ENCODE results near the gene NGF. TPM values are rescaled to one million over a fixed set of nuclear protein-coding genes. Genes with fewer than 3 reads are reported as not detected.

NGF gene
- total RNA-seq, 1 donor from 2014 or later: 2.7 TPM

- H3K9me3 ChIP-seq: no peaks in the 10 kb centered on the region
- no peaks in the 10 kb centered on the region for H3K4me1 ChIP-seq
- no peaks in the 10 kb centered on the region for H3K36me3 ChIP-seq
- H3K27ac ChIP-seq: no peak overlapping the region
- no peak for DNase-seq (ENCODE audit: extremely low spot score in 2 of 2)
- TF ChIP-seq POLR2AphosphoS5 (IDR thresholded peaks at IDR 0.05; ENCODE audit: insufficient read depth in 1 of 2, low read depth in 1 of 2) (no peak), POLR2A (IDR thresholded peaks at IDR 0.05) (no peak), CTCF (IDR thresholded peaks at IDR 0.05) (no peak)
- no peak overlapping the region for H3K4me3 ChIP-seq
- H3K27me3 ChIP-seq: no peaks in the 10 kb centered on the region
- intact Hi-C loops (cut with DNase I): no loop called here
Observed at GRCh38 chr1:115251856-115252255, 86.2 kb downstream of the NGF start.

- no peak for DNase-seq (ENCODE audit: extremely low spot score in 2 of 2)
- H3K27me3 ChIP-seq: no peaks in the 10 kb centered on the region
- H3K27ac ChIP-seq: no peak overlapping the region
- no peaks in the 10 kb centered on the region for H3K36me3 ChIP-seq
- no peaks in the 10 kb centered on the region for H3K4me1 ChIP-seq
- H3K9me3 ChIP-seq: no peaks in the 10 kb centered on the region
- H3K4me3 ChIP-seq: no peak overlapping the region
- TF ChIP-seq CTCF (IDR thresholded peaks at IDR 0.05): no peak
- no peak for TF ChIP-seq POLR2A (IDR thresholded peaks at IDR 0.05)
- no peak for TF ChIP-seq POLR2AphosphoS5 (IDR thresholded peaks at IDR 0.05; ENCODE audit: insufficient read depth in 1 of 2, low read depth in 1 of 2)
- intact Hi-C loops (cut with DNase I): no loop called here
Observed at GRCh38 chr1:115251340-115251748, 86.7 kb downstream of the NGF start.

- Histone ChIP-seq H3K27me3 (no peaks in the 10 kb centered on the region), H3K36me3 (no peaks in the 10 kb centered on the region), H3K4me1 (no peaks in the 10 kb centered on the region), H3K4me3 (no peak overlapping the region), H3K27ac (no peak overlapping the region), H3K9me3 (no peaks in the 10 kb centered on the region)
- intact Hi-C loops (cut with DNase I): no loop called here
- no peak for DNase-seq (ENCODE audit: extremely low spot score in 2 of 2)
- TF ChIP-seq POLR2A (IDR thresholded peaks at IDR 0.05) (no peak), POLR2AphosphoS5 (IDR thresholded peaks at IDR 0.05; ENCODE audit: insufficient read depth in 1 of 2, low read depth in 1 of 2) (no peak), CTCF (IDR thresholded peaks at IDR 0.05) (no peak)
Observed at GRCh38 chr1:115246526-115246925, 91.5 kb downstream of the NGF start.

- no peak for TF ChIP-seq POLR2AphosphoS5 (IDR thresholded peaks at IDR 0.05; ENCODE audit: insufficient read depth in 1 of 2, low read depth in 1 of 2)
- TF ChIP-seq POLR2A (IDR thresholded peaks at IDR 0.05): no peak
- no peak for TF ChIP-seq CTCF (IDR thresholded peaks at IDR 0.05)
- no peak overlapping the region for H3K4me3 ChIP-seq
- intact Hi-C loops (cut with DNase I): no loop called here
- no peaks in the 10 kb centered on the region for H3K36me3 ChIP-seq
- H3K27ac ChIP-seq: no peak overlapping the region
- no peaks in the 10 kb centered on the region for H3K9me3 ChIP-seq
- no peaks in the 10 kb centered on the region for H3K27me3 ChIP-seq
- DNase-seq (ENCODE audit: extremely low spot score in 2 of 2): no peak
- no peaks in the 10 kb centered on the region for H3K4me1 ChIP-seq
Observed at GRCh38 chr1:115245227-115245626, 92.8 kb downstream of the NGF start.

GRCh38 chr1:115242543-115242942 is 95.5 kb downstream of the NGF start:
- Histone ChIP-seq H3K4me1 (no peaks in the 10 kb centered on the region), H3K36me3 (no peaks in the 10 kb centered on the region), H3K9me3 (no peaks in the 10 kb centered on the region), H3K4me3 (no peak overlapping the region), H3K27ac (no peak overlapping the region), H3K27me3 (no peaks in the 10 kb centered on the region)
- intact Hi-C loops (cut with DNase I): no loop called here
- no peak for TF ChIP-seq POLR2A (IDR thresholded peaks at IDR 0.05)
- no peak for TF ChIP-seq CTCF (IDR thresholded peaks at IDR 0.05)
- TF ChIP-seq POLR2AphosphoS5 (IDR thresholded peaks at IDR 0.05; ENCODE audit: insufficient read depth in 1 of 2, low read depth in 1 of 2): no peak
- no peak for DNase-seq (ENCODE audit: extremely low spot score in 2 of 2)
